GM19099 (cell line): ENCODE results near the gene JAK1.

ENCODE experiments used
- POLR2A ChIP-seq: IDR thresholded peaks from 3 replicates; pipeline ENCODE4 v1.6.1; 2011; ENCODE audit warnings: low read depth; ENCODE audit not compliant: insufficient read length; ENCODE audit errors: extremely low read depth

Gene JAK1

GRCh38 chr1:64961923-64962322 is 4.4 kb downstream of the JAK1 start:
- no peak for TF ChIP-seq POLR2A

- TF ChIP-seq POLR2A, result no peak
Observed at GRCh38 chr1:64960731-64961130, 5.6 kb downstream of the JAK1 start.

DNA sequence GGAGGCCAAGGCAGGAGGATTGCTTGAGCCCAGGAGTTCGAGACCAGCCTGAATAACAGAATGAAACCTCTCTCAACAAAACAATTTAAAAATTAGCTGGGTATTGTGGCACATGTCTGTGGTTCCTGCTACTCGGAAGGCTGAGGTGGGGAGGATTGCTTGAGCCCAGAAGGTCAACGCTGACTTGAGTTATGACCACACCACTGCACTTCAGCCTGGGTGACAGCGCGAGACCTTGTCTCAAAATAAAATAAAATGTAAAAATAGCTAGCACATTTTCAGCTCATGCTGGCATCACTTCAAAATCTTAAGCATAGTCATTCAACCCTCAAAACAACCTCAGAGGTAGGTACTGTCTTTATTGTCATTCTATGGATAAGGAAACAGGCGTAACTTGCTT is 6.4 kb downstream of the JAK1 start:
- TF ChIP-seq POLR2A, result no peak

DNA sequence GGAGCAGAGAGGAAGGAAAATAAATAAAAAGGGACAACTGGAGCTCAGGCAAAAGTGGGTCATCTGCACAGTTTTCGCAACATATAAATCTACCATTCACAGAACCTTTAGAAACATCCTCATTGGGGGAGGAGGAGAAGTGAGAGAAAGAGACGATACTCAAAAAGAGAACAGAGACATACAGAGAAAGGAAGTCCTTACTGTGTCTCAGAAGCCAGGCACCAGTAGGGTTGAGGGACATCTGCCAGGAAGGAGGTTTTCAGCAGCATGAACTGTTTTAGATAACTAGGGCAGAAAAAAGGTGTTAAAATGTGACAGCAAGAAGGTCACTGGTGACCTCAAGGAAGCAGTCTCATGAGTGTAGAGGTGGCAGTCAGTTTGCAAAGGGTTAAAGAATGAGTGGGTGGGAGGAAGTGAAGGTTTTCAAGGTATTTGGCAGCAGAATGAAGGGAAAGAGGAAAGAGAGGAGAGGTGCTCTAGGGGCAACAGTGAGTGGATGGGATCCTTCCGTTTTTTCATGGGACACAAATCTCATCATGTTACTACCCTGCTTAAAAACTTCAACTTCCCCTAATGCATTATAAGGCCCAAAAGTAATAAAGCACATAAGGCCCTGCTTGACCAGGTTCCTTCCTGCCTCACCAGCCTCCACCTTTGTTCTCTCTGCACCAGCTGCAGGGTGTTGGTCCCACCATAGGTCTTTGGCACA is 9.5 kb downstream of the JAK1 start:
- no peak for TF ChIP-seq POLR2A

DNA sequence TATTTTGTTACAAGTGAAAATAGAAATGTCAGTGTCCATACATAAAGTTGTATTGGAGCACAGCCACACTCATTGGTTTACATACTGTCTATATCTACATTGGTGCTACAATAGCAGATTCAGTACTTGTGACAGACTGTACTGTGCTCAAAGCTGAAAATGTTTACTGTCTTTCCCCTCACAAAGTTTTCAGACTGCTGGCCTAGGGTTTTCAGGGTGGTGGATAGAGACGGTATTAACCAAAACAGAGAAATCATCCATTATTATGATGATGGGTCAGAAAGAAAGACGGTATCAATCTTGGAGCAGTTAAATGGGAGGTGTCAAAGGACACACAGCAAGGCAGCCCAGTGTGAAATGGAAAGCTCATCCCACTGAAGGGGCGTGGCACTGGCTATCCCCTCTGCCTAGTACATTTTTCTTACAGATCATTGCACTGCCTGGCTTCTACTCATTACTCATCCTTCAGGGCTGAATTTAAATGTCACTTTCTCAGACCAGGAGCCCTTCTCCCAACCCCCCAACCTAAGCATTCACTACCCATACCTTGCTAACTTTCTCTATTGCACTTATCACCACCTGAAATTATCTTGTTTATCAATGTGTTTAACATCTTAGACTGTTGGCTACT is 10.2 kb downstream of the JAK1 start:
- no peak for TF ChIP-seq POLR2A

GRCh38 chr1:64955097-64956009 is 11.0 kb downstream of the JAK1 start:
- no peak for TF ChIP-seq POLR2A

GRCh38 chr1:64953241-64953640 is 13.1 kb downstream of the JAK1 start:
- no peak for TF ChIP-seq POLR2A

DNA sequence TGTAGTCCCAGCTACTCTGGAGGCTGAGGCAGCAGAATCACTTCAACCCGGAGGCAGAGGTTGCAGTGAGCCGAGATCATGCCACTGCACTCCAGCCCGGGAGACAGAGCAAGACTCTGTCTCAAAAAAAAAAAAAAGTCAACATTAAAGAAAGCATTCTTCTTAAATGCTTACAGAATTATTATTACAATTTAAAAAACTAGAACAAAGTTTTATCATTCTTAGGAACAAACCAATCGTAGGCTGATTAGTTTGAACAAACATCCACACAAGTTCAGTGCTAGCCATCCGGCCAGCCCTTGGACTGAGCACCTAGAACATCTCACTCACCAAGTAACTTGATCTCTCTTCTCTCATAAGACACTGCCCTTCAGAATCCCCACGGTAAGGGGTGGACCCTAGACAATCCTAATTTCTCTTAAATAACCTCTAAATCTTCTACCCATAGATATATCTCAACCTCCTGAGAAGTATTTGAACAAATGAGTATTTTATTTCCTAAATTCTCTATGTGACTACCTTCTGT is 16.0 kb downstream of the JAK1 start:
- no peak for TF ChIP-seq POLR2A

GRCh38 chr1:64948905-64949833 is 17.2 kb downstream of the JAK1 start:
- no peak for TF ChIP-seq POLR2A

GRCh38 chr1:64948216-64948615 is 18.1 kb downstream of the JAK1 start:
- TF ChIP-seq POLR2A, result no peak

DNA sequence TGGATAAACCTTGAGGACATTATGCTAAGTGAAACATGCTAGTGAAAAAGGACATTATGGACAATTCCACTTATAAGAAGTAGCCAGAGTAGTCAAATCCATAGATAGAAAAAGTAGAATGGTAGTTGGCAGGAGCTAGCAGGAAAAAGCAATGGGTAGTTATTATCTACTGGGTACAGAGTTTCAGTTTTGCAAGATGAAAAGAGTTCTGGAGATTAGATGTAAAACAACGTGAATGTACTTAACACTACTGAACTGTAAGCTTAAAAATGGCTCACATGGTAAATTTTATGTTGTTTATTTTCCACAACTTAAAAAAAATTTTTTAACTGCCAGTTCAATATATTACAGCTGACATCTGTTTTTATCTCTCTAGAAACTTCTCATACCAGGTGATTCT is 19.4 kb downstream of the JAK1 start:
- TF ChIP-seq POLR2A, result no peak

- TF ChIP-seq POLR2A, result no peak
Observed at GRCh38 chr1:64944913-64945312, 21.4 kb downstream of the JAK1 start.

DNA sequence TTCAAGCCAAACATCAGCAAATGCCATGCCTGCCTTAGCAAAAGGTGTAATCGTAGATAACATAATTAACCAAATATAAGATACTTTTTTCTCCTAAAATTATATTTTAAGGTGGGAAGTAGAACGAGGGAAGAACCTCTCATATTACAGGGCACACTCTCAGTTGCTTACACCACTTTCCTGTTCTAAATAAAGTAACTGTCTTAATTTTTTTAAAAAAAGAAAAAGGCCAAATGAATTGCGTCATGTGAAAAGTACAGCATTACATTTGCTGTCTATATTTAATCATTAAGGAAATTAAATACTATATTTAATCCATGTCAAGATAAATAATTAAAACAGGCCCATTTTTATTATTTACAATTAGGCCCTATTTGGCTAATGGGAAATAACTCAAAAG is 23.7 kb downstream of the JAK1 start:
- no peak for TF ChIP-seq POLR2A

DNA sequence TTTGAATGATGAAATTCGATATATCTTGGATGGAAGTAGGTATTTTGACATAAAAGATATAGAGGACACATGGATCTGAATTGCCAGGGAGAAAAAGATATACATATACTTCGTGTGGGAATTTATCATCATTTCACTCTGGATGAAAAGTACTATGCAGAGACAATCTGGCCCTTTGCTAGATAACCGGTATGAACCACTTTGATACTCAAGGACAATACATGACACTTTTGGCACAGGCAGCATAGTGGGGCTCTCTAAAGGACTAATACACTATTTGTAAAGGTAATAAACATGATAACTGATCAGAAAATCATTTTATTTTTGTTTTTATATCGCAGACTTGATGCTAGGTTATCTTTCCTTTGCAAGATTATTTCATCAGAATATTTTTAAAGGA is 24.2 kb downstream of the JAK1 start:
- TF ChIP-seq POLR2A, result no peak
